Astrocyte (in vitro differentiated cells and primary cell): Measurements from ENCODE around the gene TBC1D19. TPM values are rescaled to one million over a fixed set of nuclear protein-coding genes. Genes with fewer than 3 reads are reported as not detected.
A peak's percentile ranks its signal among the peaks of the same experiment; 100 is the strongest.
"Not testable (repeated sequence)": the region's sequence is repeated elsewhere in the genome, so short reads cannot be mapped to it uniquely, and the experiment has no call there.

Experiments
- DNase-seq: peaks from one replicate; pipeline ENCODE4 v3.0.0-alpha.2; 2010; ENCODE audit warnings: low read depth
- FAIRE-seq: peaks from 2 replicates; lab custom pipeline; 2011; peaks lifted over from hg19 to GRCh38; lab: Jason Lieb, UNC
- H2AFZ ChIP-seq: 2 replicates; pipeline ENCODE4 v1.6.0; 2012; ENCODE audit warnings: low read depth, low read length, inconsistent platforms
- H3K27ac ChIP-seq: 2 replicates; pipeline ENCODE4 v1.5.1; 2011; ENCODE audit warnings: low read depth, low read length, inconsistent platforms
- H3K27me3 ChIP-seq: 2 replicates; pipeline ENCODE4 v1.6.0; 2011; ENCODE audit warnings: low read length, inconsistent platforms; ENCODE audit not compliant: insufficient read depth
- H3K36me3 ChIP-seq: 2 replicates; pipeline ENCODE4 v1.5.1; 2011; ENCODE audit warnings: low read length, inconsistent platforms; ENCODE audit not compliant: insufficient read depth
- H3K4me1 ChIP-seq: 2 replicates; pipeline ENCODE4 v1.5.1; 2011; ENCODE audit warnings: low read length, inconsistent platforms; ENCODE audit not compliant: insufficient read depth
- H3K4me2 ChIP-seq: 2 replicates; pipeline ENCODE4 v1.6.0; 2012; ENCODE audit warnings: low read length, inconsistent platforms
- H3K4me3 ChIP-seq: 2 replicates; pipeline ENCODE4 v1.5.1; 2011; ENCODE audit warnings: low read depth, mild to moderate bottlenecking, low read length, inconsistent platforms; ENCODE audit not compliant: insufficient read depth
- H3K79me2 ChIP-seq: 2 replicates; pipeline ENCODE4 v1.6.0; 2012; ENCODE audit warnings: mild to moderate bottlenecking, low read length, inconsistent platforms; ENCODE audit not compliant: insufficient read depth
- H3K9ac ChIP-seq: 2 replicates; pipeline ENCODE4 v1.6.0; 2012; ENCODE audit warnings: mild to moderate bottlenecking, low read length, inconsistent platforms
- H3K9me3 ChIP-seq: 2 replicates; pipeline ENCODE4 v1.5.1; 2012; ENCODE audit warnings: low read depth, mild to moderate bottlenecking, low read length, inconsistent platforms; ENCODE audit not compliant: insufficient read depth
- H4K20me1 ChIP-seq: 2 replicates; pipeline ENCODE4 v1.6.0; 2012; ENCODE audit warnings: low read length, inconsistent platforms; ENCODE audit not compliant: insufficient read depth
- H3K27ac Mint-ChIP-seq: one replicate; pipeline ENCODE4 v1.8.0; 2021; ENCODE audit warnings: mild to moderate bottlenecking, mixed read lengths; ENCODE audit not compliant: unreplicated experiment
- H3K27me3 Mint-ChIP-seq: one replicate; pipeline ENCODE4 v1.8.0; 2021; ENCODE audit warnings: low read depth, mixed read lengths; ENCODE audit not compliant: unreplicated experiment
- H3K36me3 Mint-ChIP-seq: one replicate; pipeline ENCODE4 v1.8.0; 2021; ENCODE audit warnings: low read depth, mixed read lengths; ENCODE audit not compliant: unreplicated experiment
- H3K4me1 Mint-ChIP-seq: one replicate; pipeline ENCODE4 v1.8.0; 2021; ENCODE audit warnings: low read depth, mixed read lengths; ENCODE audit not compliant: unreplicated experiment
- H3K4me3 Mint-ChIP-seq: one replicate; pipeline ENCODE4 v1.8.0; 2021; ENCODE audit warnings: mild to moderate bottlenecking, moderate library complexity, mixed read lengths; ENCODE audit not compliant: unreplicated experiment
- H3K9me3 Mint-ChIP-seq: one replicate; pipeline ENCODE4 v1.8.0; 2021; ENCODE audit warnings: mild to moderate bottlenecking, mixed read lengths; ENCODE audit not compliant: unreplicated experiment
- CTCF ChIP-seq: IDR thresholded peaks from 2 replicates; pipeline ENCODE4 v1.5.1; 2011; ENCODE audit warnings: low read depth, mild to moderate bottlenecking, inconsistent platforms, low read length, moderate library complexity; ENCODE audit not compliant: insufficient read depth
- EZH2 ChIP-seq: IDR thresholded peaks from 2 replicates; pipeline ENCODE4 v1.6.1; 2012; ENCODE audit warnings: mild to moderate bottlenecking, low read length, inconsistent platforms; ENCODE audit not compliant: insufficient read depth
- total RNA-seq: library from RNA; stranded (reverse); gene quantifications from 2 replicates; pipeline ENCODE4 v1.2.1, GENCODE V29; 2021

The TBC1D19 gene
- total RNA-seq, 1 donor from 2014 or later = 10.5 TPM

GRCh38 chr4:26590639-26591038, 6.8 kb downstream of the TBC1D19 start:
- no peaks in the 10 kb centered on the region for H3K27me3 ChIP-seq
- no peaks in the 10 kb centered on the region for H3K36me3 ChIP-seq
- TF ChIP-seq CTCF (no peak), EZH2 (no peak)
- Mint-ChIP-seq H3K27ac (peak overlapping the region; percentile 27), H3K4me1 (peaks cover 24% of the 10 kb centered on the region), H3K9me3 (no peaks in the 10 kb centered on the region), H3K4me3 (no peak overlapping the region), H3K36me3 (peaks cover 3% of the 10 kb centered on the region), H3K27me3 (no peaks in the 10 kb centered on the region)
- peaks cover 7% of the 10 kb centered on the region for H3K4me1 ChIP-seq
- no peak overlapping the region for H2AFZ ChIP-seq
- H3K9ac ChIP-seq = no peak overlapping the region
- H3K79me2 ChIP-seq = peaks cover 71% of the 10 kb centered on the region
- peak overlapping the region; percentile 24 for H3K4me2 ChIP-seq
- H3K9me3 ChIP-seq = no peaks in the 10 kb centered on the region
- DNase-seq (peak; percentile 78), FAIRE-seq (no peak)
- peak overlapping the region; percentile 24 for H3K27ac ChIP-seq
- H4K20me1 ChIP-seq = peaks cover 5% of the 10 kb centered on the region
- H3K4me3 ChIP-seq = no peak overlapping the region

GRCh38 chr4:26593557-26593956, 9.7 kb downstream of the TBC1D19 start:
- not testable (repeated sequence) for H3K36me3 Mint-ChIP-seq, H3K36me3 ChIP-seq, H3K4me2 ChIP-seq, H3K4me3 Mint-ChIP-seq, H2AFZ ChIP-seq, FAIRE-seq, H3K27ac ChIP-seq, H3K4me1 ChIP-seq, H3K9me3 Mint-ChIP-seq, H3K9me3 ChIP-seq, H3K4me3 ChIP-seq, DNase-seq, H3K27ac Mint-ChIP-seq, H3K9ac ChIP-seq, H3K27me3 ChIP-seq, H3K27me3 Mint-ChIP-seq
- Histone ChIP-seq H4K20me1 (peaks cover 11% of the 10 kb centered on the region), H3K79me2 (peaks cover 68% of the 10 kb centered on the region)
- H3K4me1 Mint-ChIP-seq = peaks cover 26% of the 10 kb centered on the region

- peaks cover 24% of the 10 kb centered on the region for H3K4me1 Mint-ChIP-seq
- Histone ChIP-seq H3K4me3 (no peak overlapping the region), H4K20me1 (peaks cover 13% of the 10 kb centered on the region), H3K4me2 (no peak overlapping the region), H3K9ac (no peak overlapping the region), H3K9me3 (no peaks in the 10 kb centered on the region), H3K27me3 (no peaks in the 10 kb centered on the region), H3K79me2 (peaks cover 63% of the 10 kb centered on the region), H3K27ac (no peak overlapping the region), H3K4me1 (peaks cover 6% of the 10 kb centered on the region), H3K36me3 (no peaks in the 10 kb centered on the region), H2AFZ (no peak overlapping the region)
- no peak overlapping the region for H3K27ac Mint-ChIP-seq
- no peak overlapping the region for H3K4me3 Mint-ChIP-seq
- FAIRE-seq (no peak), DNase-seq (no peak)
- no peaks in the 10 kb centered on the region for H3K9me3 Mint-ChIP-seq
- H3K36me3 Mint-ChIP-seq = peaks cover 3% of the 10 kb centered on the region
- TF ChIP-seq CTCF = no peak
- TF ChIP-seq EZH2 = no peak
- H3K27me3 Mint-ChIP-seq = no peaks in the 10 kb centered on the region
These were observed 10.5 kb downstream of the TBC1D19 start for GRCh38 chr4:26594371-26594770.
